Activated naive CD4-positive, alpha-beta T cell treated with anti-CD3 and anti-CD28 coated beads, Interleukin-2, amount 50 U/mL, for 24 hours (primary cell): ENCODE results near the gene MAGEC3.
"Not testable (repeated sequence)": the region's sequence is repeated elsewhere in the genome, so short reads cannot be mapped to it uniquely, and the experiment has no call there.

Experiments
- H3K27ac Mint-ChIP-seq: one replicate; pipeline ENCODE4 v1.8.0; 2021; ENCODE audit warnings: mild to moderate bottlenecking, mixed read lengths
- H3K27me3 Mint-ChIP-seq: one replicate; pipeline ENCODE4 v1.8.0; 2021; ENCODE audit warnings: mixed read lengths
- H3K36me3 Mint-ChIP-seq: one replicate; pipeline ENCODE4 v1.8.0; 2021; ENCODE audit warnings: mixed read lengths
- H3K4me1 Mint-ChIP-seq: one replicate; pipeline ENCODE4 v1.8.0; 2021; ENCODE audit warnings: mixed read lengths
- H3K4me3 Mint-ChIP-seq: one replicate; pipeline ENCODE4 v1.8.0; 2021; ENCODE audit warnings: mild to moderate bottlenecking, mixed read lengths
- H3K9me3 Mint-ChIP-seq: one replicate; pipeline ENCODE4 v1.8.0; 2021; ENCODE audit warnings: mixed read lengths

Gene MAGEC3

DNA sequence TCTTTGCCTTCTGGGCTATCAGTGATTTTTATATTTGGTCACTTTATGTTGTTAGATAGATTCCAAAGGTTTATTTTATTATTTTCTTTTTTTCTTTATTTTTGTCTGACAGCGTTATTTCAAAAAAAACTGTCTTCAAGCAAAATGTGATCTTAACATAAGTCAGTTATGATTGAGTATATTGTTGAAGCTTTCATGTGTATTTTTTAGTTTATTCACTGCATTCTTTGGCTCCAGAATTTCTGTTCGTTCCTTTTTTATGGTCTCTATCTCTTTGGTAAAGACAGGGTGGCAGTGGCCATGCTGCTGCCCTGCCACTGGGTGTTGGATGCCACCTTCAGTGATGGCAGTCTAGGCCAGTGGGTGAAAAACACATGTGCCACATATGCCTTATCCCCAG lies at the start of gene MAGEC3:
MAGEC3 (plus strand) TSS at position 301 of the 400 bp plus-strand sequence; CDS start at position 301, 0 bp downstream.
- no peaks in the 10 kb centered on the region for H3K9me3 Mint-ChIP-seq
- H3K4me3 Mint-ChIP-seq = no peak within 1 kb of the TSS
- no peaks in the 10 kb centered on the region for H3K36me3 Mint-ChIP-seq
- no peaks in the 10 kb centered on the region for H3K27me3 Mint-ChIP-seq
- no peak within 1 kb of the TSS for H3K27ac Mint-ChIP-seq
- no peaks in the 10 kb centered on the region for H3K4me1 Mint-ChIP-seq

- no peaks in the 10 kb centered on the region for H3K4me1 Mint-ChIP-seq
- no peak overlapping the region for H3K27ac Mint-ChIP-seq
- H3K9me3 Mint-ChIP-seq = no peaks in the 10 kb centered on the region
- no peak overlapping the region for H3K4me3 Mint-ChIP-seq
- no peaks in the 10 kb centered on the region for H3K27me3 Mint-ChIP-seq
- H3K36me3 Mint-ChIP-seq = no peaks in the 10 kb centered on the region
These were observed 46.3 kb upstream of the MAGEC3 start for GRCh38 chrX:141791856-141792255.

DNA sequence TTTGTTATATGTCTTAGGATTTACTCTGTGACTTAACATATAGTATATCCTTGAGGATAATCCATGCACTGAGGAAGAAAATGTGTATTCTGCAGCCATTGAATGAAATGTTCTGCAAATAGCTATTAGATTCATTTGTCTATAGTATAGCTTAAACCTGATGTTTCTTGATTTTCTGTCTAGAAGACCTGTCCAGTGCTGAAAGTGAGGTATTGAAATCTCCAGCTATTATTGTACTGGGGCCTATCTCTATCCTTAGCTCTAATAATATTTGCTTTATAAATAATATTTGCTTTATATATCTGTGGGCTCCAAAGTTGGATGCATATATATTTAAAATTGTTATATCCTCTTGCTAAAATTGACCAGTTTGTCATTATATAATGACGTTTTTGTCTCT lies 26.7 kb upstream of the MAGEC3 start:
- Mint-ChIP-seq H3K27me3 (no peaks in the 10 kb centered on the region), H3K9me3 (no peaks in the 10 kb centered on the region), H3K27ac (no peak overlapping the region), H3K4me3 (no peak overlapping the region), H3K4me1 (no peaks in the 10 kb centered on the region), H3K36me3 (no peaks in the 10 kb centered on the region)

GRCh38 chrX:141814213-141814857 lies 23.8 kb upstream of the MAGEC3 start:
- no peak overlapping the region for H3K4me3 Mint-ChIP-seq

GRCh38 chrX:141815904-141816303 lies 22.2 kb upstream of the MAGEC3 start:
- no peak overlapping the region for H3K27ac Mint-ChIP-seq
- H3K27me3 Mint-ChIP-seq = no peaks in the 10 kb centered on the region
- H3K9me3 Mint-ChIP-seq = no peaks in the 10 kb centered on the region
- no peak overlapping the region for H3K4me3 Mint-ChIP-seq
- no peaks in the 10 kb centered on the region for H3K36me3 Mint-ChIP-seq
- H3K4me1 Mint-ChIP-seq = no peaks in the 10 kb centered on the region

More at GRCh38 chrX:141814213-141814857, 23.8 kb upstream of the MAGEC3 start:
- Mint-ChIP-seq H3K27me3 (no peaks in the 10 kb centered on the region), H3K27ac (no peak overlapping the region), H3K9me3 (no peaks in the 10 kb centered on the region), H3K4me1 (no peaks in the 10 kb centered on the region), H3K36me3 (no peaks in the 10 kb centered on the region)

DNA sequence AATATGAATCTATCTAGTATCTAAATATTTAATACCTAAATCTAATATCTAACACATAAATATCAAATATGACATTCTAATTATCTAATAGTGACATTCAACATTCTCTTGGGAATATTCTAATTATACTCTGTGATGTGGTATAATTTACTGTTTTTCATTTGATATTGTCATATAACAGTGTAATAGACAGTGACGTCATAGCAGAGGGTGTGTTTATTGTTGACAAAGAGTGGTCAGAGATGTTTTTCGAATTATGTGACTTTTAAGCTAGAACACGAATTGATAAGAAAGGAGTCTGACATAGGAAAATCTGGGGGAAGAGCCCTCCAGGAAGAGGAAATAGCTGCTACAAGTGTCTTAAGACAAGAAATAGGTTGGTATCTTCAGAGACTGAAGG lies 5.9 kb upstream of the MAGEC3 start:
- H3K9me3 Mint-ChIP-seq = no peaks in the 10 kb centered on the region
- H3K36me3 Mint-ChIP-seq = no peaks in the 10 kb centered on the region
- no peak overlapping the region for H3K27ac Mint-ChIP-seq
- no peaks in the 10 kb centered on the region for H3K4me1 Mint-ChIP-seq
- H3K4me3 Mint-ChIP-seq = no peak overlapping the region
- H3K27me3 Mint-ChIP-seq = no peaks in the 10 kb centered on the region

- H3K4me1 Mint-ChIP-seq = no peaks in the 10 kb centered on the region
- no peak overlapping the region for H3K4me3 Mint-ChIP-seq
- no peak overlapping the region for H3K27ac Mint-ChIP-seq
- no peaks in the 10 kb centered on the region for H3K36me3 Mint-ChIP-seq
- H3K27me3 Mint-ChIP-seq = no peaks in the 10 kb centered on the region
- H3K9me3 Mint-ChIP-seq = no peaks in the 10 kb centered on the region
These were observed 1.7 kb downstream of the MAGEC3 start for GRCh38 chrX:141839856-141840255.

DNA sequence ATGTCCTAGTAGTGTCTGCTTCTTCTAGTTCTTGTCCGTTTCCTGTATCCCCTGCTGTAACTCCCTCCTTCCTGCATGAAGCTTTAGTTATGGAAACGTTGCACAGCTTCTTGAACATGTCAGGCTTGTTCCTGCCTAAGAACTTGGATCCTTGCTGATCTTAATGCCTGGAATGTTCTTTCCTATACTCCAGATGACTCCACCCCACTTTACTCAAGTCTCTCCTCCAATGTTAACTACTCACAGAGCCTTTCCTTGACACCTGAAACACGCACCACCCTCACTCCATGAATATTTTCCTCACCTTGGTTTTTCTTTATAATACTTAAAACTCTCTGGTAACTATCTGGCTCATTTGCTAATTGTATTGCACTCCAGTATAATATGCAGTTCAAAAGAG lies 19.4 kb downstream of the MAGEC3 start:
- Mint-ChIP-seq H3K27me3 (no peaks in the 10 kb centered on the region), H3K9me3 (no peaks in the 10 kb centered on the region), H3K4me3 (no peak overlapping the region), H3K36me3 (no peaks in the 10 kb centered on the region), H3K4me1 (no peaks in the 10 kb centered on the region), H3K27ac (no peak overlapping the region)

GRCh38 chrX:141879616-141880015 lies 41.5 kb downstream of the MAGEC3 start:
- no peaks in the 10 kb centered on the region for H3K27me3 Mint-ChIP-seq
- no peak overlapping the region for H3K27ac Mint-ChIP-seq
- no peaks in the 10 kb centered on the region for H3K36me3 Mint-ChIP-seq
- H3K4me3 Mint-ChIP-seq = no peak overlapping the region
- no peaks in the 10 kb centered on the region for H3K9me3 Mint-ChIP-seq
- H3K4me1 Mint-ChIP-seq = no peaks in the 10 kb centered on the region

- H3K4me3 Mint-ChIP-seq, H3K9me3 Mint-ChIP-seq, H3K27me3 Mint-ChIP-seq, H3K4me1 Mint-ChIP-seq, H3K27ac Mint-ChIP-seq, H3K36me3 Mint-ChIP-seq: not testable (repeated sequence)
These were observed 50.7 kb downstream of the MAGEC3 start for GRCh38 chrX:141888811-141889210.

- H3K4me1 Mint-ChIP-seq = no peaks in the 10 kb centered on the region
These were observed 56.6 kb downstream of the MAGEC3 start for GRCh38 chrX:141894733-141895132.

DNA sequence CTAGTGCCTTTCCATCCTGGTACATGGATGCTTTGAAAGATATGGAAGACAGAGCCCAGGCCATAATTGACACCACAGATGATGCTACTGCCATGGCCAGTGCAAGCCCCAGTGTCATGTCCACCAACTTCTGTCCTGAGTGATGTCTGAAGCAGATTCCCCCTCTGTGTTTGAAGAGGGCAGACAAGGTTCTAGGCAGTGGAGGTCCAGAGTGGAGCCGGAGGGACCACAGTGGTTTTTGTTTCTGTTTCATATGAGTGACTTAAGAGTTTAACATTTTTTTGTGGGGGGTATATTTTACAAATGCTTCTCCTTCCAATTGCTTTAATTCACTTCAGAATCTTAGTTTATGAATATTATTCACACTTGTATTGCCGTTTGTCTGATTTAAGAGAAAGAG lies 59.6 kb downstream of the MAGEC3 start:
- no peaks in the 10 kb centered on the region for H3K27me3 Mint-ChIP-seq
- H3K9me3 Mint-ChIP-seq = no peaks in the 10 kb centered on the region
- H3K27ac Mint-ChIP-seq = no peak overlapping the region
- no peaks in the 10 kb centered on the region for H3K36me3 Mint-ChIP-seq
- no peak overlapping the region for H3K4me3 Mint-ChIP-seq
- H3K4me1 Mint-ChIP-seq = no peaks in the 10 kb centered on the region

More at GRCh38 chrX:141894733-141895132, 56.6 kb downstream of the MAGEC3 start:
- Mint-ChIP-seq H3K27me3 (no peaks in the 10 kb centered on the region), H3K36me3 (no peaks in the 10 kb centered on the region), H3K9me3 (no peaks in the 10 kb centered on the region), H3K27ac (no peak overlapping the region), H3K4me3 (no peak overlapping the region)

- H3K9me3 Mint-ChIP-seq = no peaks in the 10 kb centered on the region
- H3K27me3 Mint-ChIP-seq = no peaks in the 10 kb centered on the region
- H3K36me3 Mint-ChIP-seq = no peaks in the 10 kb centered on the region
- no peak overlapping the region for H3K4me3 Mint-ChIP-seq
- no peaks in the 10 kb centered on the region for H3K4me1 Mint-ChIP-seq
- H3K27ac Mint-ChIP-seq = no peak overlapping the region
These were observed 64.2 kb downstream of the MAGEC3 start for GRCh38 chrX:141902366-141902765.

- H3K4me3 Mint-ChIP-seq = no peak within 1 kb of the TSS
- no peak within 1 kb of the TSS for H3K27ac Mint-ChIP-seq
- no peaks in the 10 kb centered on the region for H3K36me3 Mint-ChIP-seq
- H3K9me3 Mint-ChIP-seq = no peaks in the 10 kb centered on the region
- H3K4me1 Mint-ChIP-seq = no peaks in the 10 kb centered on the region
- no peaks in the 10 kb centered on the region for H3K27me3 Mint-ChIP-seq
These were observed 65.5 kb downstream of the MAGEC3 start, which contains the start of gene MAGEC1 for GRCh38 chrX:141903400-141904155. MAGEC1 (plus strand) TSS chrX:141903894; CDS start chrX:141905073, 1,179 bp downstream.

DNA sequence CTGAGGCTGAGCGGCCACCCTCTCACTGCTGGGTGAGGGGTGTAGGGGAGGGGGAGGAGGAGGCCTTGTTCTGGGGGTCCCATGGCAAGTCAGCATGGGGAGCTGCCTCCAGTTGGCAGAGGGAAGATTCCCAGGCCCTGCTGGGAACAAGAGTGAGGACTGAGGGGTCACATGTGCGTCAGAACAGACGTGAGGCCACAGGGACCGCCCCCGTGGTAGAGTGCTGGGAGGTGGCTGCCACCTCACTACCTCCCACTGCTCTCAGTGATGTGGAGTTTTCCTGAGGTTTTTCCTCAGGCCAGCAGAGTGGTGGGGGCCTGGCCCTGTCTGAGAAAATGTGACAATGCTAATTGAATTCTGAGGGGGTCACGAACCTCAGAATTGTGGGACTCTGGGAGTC lies 66.1 kb downstream of the MAGEC3 start:
- Mint-ChIP-seq H3K4me3 (no peak overlapping the region), H3K27me3 (no peaks in the 10 kb centered on the region), H3K4me1 (no peaks in the 10 kb centered on the region), H3K9me3 (no peaks in the 10 kb centered on the region), H3K36me3 (no peaks in the 10 kb centered on the region), H3K27ac (no peak overlapping the region)

DNA sequence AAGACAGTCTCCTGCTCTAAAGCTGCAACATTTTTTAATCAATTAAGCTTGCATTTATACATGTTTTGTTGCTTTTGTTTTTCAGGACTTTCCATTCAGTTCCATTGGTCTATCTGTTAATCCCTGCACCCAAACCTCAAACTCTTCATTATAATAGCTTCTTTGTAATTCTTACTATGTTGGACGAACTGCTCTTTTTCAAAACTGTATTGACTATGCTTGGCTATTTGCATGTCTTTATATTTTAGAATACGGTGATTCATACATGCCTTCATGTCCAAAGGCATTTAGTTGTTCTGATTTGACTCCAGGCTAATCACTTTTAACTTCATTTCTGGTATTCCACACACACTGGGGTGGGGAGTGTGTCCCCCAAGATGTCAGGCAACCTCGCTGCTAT lies 79.7 kb downstream of the MAGEC3 start:
- H3K4me3 Mint-ChIP-seq = no peak overlapping the region
- no peaks in the 10 kb centered on the region for H3K4me1 Mint-ChIP-seq
- no peaks in the 10 kb centered on the region for H3K9me3 Mint-ChIP-seq
- H3K36me3 Mint-ChIP-seq = no peaks in the 10 kb centered on the region
- no peak overlapping the region for H3K27ac Mint-ChIP-seq
- no peaks in the 10 kb centered on the region for H3K27me3 Mint-ChIP-seq
